HG03045 (cell line): ENCODE measurements around the gene PADI2.
"Not testable (repeated sequence)": the region's sequence is repeated elsewhere in the genome, so short reads cannot be mapped to it uniquely, and the experiment has no call there.

Experiments used
- ATAC-seq: cut with Tn5 transposase; IDR thresholded peaks from one replicate; pipeline ENCODE4 v1.9.1; 2021; ENCODE audit warnings: mild to moderate bottlenecking, moderate library complexity; ENCODE audit not compliant: unreplicated experiment

PADI2 gene

DNA sequence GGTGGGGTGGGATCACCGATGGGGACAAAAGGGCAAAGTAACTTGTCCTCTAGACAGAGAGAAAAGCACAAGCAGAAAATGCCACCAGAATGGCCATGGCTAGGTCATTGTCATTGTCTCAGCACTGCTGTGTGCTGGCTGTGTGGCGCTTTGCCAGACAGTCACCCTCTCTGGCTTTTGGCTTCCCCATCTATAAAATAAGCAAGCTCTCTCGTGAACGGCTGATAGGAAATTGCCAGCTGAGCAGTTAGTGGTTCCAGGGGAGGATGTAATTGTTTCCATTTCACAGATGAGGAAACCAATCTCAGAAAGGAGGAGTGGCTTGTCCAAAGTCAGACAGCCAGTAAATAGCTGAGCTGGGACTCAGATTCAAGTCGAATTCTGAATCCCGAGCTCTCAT lies 32.5 kb downstream of the PADI2 start:
- no peak for ATAC-seq

DNA sequence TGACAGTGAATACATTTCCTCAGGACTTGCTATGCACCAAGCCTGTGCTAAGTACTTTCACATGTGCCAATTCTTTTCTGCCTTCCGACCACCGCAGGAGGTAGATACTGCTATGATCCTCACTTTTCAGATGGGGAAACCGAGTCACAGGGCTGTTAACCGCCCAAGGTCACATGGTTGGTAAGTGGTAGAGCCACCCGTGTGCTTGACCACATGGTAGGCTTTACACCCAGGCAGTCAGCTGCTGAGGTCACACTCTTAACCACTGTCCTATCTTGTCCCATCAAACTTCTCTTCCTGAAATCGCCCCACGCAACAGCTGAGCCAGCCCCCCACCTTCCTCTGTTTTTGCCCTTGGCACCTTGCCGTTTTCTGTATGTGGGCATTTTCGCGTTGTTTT lies 34.5 kb downstream of the PADI2 start:
- no peak for ATAC-seq

DNA sequence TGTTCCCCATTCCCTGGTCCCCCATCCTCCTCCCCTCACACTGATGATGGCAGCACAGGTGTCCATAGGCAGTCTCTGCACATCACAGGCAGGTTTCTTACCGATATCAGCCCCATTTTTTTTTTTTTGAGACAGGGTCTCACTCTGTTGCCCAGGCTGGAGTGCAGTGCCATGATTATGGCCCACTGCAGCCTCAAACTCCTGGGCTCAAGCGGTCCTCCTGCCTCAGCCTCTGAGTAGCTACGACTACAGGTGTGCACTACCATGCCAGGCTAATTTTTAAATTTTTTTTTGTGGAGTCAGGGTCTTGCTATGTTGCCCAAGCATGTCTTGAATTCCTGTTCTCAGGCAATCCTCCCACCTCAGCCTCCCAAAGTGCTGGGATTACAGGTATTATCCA lies 36.5 kb downstream of the PADI2 start:
- ATAC-seq: no peak

DNA sequence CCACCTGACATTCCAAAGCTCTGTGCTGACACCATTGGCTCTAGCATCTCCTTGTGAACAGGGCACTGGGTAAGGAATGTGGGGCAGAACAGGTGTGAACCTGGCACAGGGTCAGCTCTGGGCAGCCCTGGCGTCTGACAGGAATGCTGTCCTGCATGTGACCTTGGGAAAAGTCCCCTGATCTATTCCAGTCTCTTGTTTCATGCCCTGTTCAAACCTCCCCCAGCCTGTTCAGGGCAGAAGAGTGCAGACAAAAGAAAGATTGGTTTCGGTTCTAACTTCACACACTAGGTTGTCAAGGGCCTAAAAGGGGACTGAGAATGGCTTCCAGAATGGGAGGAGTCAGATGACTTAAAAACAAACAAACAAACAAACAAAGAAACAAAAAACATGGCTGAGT lies 37.8 kb downstream of the PADI2 start:
- no peak for ATAC-seq

DNA sequence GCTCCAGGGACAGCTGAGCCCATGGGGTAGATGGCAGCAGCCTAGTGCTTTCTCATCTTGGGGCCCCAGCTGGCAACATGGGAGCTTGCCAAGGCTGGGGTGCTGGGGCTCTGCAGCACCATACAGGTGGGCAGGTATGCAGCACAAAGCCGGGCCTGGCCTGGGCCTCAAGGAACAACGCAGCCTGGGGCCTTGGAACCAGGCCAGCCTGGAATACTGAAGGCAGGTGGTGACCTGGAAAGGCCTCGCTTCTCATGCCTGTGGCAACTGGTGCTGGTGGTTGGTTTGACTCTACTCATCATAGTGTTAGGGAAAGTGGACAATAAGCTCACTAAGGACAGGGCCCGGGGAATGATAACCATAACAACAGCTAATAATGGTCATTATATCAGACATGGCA lies 38.4 kb downstream of the PADI2 start:
- ATAC-seq: no peak

DNA sequence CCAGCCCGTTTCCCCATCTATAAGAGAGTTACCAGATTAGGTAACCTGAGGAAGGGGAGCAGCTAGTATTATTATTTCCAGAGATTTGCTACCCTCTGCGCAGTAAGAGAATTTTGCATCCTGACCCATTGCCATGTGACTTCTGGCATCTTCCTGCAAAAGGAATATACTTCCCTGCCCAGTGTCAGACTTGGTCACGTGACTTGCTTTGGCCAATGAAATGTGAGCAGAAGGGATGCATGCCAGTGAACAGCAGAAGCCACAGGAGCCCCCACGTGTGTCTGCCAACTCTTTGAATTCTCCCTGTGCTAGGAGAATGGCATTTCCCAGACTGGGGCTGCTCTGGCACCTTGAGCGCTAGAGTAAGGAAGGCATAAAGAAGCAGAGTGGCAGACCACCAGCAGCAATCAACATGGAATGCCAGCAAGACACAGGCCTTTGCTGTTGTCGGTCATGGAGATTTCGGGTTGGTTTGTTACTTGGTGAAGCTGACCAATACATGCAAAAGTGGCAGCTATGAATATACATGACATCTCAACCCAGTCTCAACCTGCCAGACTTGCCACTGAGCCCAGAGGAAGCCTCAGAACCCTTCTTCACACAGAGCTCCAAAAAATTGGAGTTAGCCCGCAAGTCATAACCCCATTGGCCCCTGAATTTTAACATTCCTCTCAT lies 39.0 kb downstream of the PADI2 start:
- no peak for ATAC-seq

DNA sequence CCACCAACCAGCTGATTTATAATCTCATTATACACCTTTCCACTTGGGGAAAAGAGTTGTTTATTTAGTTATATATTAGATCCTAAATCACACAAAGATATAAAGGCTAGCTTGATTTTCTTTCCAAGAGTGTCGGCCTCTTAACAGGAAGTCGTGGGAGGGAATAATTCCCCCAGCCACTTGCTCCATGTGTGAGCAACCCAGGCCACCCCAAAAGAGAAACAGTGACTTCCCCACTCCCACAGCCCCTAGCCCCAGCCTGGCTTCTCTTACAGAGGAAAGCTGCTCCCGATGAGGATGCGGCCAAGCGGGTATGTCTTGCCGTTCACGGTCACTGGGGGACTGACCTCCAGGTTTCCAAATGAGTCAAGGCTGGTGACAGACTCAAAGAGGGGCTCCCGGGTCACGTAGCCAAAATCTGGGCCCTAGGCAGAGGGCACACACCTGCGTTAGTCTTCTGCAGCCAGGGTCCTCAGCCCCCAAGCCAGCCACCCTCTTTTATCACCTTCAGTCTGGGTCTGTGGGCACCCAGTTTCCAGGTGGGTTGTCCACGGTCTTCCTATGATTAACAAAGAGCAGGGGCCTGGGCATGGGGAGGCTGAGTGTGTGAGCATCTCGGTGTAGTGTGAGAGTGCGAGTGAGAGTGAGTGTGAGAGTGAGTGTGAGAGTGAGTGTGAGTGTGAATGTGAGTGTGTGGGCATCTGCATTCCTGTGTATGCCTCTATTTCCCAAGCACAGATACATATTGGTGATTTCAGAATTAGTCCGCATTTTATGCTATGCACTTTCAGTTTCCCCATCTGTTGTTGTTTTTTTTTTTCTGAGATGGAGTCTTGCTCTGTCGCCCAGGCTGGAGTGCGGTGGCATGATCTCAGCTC lies 40.0 kb downstream of the PADI2 start:
- ATAC-seq: no peak

DNA sequence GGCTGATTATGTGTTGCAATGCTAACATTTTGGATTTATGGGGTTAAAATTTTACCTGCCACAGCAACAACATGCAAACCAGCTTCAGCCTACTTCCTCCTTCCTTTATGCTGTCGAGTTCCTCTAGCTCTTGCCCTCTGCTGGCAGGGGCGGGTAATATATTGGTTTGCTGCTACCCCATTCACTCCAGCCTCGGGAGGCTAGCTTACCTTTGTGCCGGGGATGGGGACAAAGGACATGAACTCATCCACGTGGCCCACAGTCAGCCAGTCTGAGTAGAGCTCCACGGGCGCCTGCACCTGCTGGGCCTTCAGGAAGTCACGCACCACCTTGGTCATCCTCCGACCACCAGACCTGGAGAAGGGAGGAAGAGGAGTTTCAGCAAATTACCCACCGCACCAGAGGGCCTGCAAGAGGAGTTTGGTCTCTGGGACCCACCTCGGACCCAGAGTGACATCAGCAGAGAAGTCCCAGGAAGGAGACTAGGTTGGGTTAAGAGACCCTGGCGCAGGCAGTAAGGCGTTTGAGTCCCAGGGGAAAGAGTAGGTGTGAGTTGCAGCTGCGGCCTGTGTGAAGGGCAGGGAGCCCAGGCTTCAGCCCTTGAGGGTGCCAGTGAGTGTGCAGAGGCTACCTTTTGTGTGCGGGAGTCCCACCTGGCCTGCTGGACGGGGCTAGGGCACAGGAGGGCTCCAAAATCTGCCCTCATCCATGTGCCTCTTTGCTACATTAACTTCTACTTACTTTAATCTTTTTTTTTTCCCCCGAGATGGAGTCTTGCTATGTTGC lies 43.6 kb downstream of the PADI2 start:
- no peak for ATAC-seq

DNA sequence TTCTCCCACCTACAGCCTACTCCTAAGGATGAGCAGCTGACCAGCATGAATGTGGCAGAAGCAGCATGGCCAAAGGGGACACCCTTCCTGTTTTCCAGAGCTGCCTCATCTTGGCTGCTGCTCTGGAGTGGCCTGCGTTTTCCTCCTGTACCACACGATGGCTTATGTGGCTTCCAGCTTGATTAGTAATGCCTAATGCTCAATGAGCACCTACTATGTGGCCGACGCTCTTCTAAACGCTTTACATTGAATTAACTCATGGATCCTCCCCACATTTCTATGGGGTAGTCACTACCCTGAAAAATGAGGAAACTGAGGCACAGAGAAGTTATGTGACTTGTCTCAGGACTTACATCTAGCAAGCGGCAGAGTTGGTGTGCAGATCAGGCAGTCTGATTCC lies 47.5 kb downstream of the PADI2 start:
- no peak for ATAC-seq

DNA sequence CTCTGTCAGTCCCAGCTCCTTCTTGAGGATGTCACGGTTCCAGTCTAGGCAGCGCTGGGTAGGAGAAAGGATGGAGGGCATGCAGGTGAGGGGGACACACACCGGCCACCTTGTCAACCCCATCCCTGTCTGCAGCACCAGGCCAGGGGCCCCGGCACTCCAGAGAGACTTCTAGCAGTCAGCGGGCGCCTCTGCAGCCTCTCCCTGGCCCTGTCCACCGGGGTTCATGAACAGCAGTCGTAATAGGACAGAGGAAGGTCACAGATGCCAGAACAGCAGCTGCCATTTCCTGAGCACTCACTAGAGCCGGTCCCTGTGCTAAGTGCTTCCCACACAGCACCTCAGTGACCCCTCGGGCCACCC lies 49.1 kb downstream of the PADI2 start:
- no peak for ATAC-seq

DNA sequence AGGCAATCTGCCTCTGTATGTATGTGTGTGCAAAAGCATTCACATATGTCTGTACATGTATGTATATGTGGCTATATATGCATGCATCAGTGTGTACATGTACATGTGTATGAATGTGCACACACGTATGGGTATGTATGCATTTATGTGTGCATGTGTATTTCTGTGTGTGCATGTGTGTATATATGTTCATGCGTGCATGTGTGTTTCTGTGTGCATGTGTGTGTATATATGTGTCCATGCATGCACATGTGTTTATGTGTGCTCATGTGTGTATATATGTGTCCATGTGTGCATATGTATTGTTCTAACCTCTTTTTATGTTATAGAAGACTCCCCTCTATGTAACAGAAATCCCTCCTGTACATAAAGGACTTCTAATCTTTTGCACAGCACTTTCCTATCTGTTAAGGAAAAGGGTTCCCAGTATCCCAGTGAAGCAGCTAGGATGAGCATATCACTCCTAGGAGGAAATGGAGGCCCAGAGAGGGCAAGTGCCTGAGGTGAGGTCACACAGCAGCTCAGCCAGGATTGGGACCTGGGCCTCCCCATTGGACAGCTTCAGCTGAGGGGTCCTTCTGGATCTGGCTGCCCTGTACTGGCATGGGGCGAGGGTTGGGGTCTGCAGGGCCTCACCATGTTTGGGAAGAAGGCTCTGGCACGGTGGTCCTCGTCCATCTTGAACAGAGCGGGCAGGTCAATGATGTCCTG lies 49.6 kb downstream of the PADI2 start:
- ATAC-seq: no peak

DNA sequence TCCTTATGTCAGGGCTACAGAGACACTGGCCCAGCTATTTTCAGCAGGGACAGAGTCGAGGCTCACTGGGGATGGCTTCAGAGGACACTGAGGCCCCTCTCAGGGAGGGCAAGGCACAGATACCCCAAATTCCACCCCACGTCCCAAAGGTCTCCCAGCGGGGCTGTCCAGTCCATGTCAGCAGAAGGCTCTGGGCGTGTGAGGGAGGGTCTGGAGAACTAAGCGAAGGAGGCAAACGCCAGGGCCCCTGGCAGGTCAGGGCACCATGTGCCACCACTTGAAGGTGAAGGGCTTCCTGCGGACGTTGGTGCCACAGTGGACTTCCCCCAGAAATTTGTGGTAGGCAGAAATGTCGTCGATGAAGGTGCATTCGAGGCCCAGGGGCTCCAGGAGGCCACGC lies 50.5 kb downstream of the PADI2 start:
- ATAC-seq: no peak

DNA sequence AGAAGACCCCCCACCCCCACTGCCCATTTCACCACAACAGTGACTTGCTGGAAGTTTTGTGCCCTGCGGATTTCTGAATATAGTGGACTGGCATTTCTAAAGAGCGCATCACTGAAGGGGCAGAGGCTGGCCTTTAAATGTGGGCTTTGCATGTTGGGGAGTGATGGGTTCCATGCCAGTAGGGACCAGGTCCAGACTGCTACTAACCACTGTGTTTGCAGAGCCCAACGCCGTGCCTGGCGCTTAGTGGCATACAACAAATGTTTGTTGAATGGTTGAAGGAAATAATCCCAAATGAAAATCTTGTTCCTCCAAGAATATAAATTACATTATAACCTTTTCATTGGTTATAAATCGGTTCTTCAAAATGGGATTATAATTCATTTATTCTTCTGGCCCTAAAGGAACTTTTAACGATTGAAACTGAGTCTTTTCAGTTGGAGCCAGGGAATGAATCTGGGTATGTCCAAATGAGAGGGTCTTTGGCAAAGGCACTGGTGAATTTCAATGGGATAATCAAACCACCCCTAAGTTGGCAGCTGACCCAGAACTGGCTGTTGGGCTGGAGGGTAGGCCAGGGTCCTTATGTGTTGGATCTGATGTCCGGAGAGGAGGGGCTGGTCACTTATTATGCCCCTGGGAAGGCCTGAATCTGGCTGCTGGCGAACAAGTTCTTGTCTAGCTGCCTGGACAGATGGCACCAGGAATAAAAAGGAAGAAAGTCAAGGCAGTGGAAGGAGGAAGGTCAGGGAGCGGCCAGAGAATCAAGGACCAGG lies 51.6 kb downstream of the PADI2 start:
- no peak for ATAC-seq

DNA sequence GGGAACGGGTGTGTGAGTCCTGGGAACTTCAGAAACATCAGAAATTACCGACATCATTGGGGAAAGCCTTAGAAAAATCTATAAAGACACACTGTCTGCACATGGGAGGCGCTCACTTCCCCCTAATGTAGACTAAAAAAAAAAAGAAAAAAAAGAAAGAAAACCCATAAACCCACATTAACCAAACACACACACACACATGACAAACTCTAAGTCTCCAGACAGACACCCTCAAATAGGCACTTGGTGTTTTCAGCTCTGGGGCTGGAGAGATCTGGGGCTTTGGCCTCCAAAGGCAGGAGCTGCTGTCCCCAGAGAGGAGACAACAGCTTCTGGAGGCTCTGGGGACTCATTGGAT lies 52.2 kb downstream of the PADI2 start:
- no peak for ATAC-seq

DNA sequence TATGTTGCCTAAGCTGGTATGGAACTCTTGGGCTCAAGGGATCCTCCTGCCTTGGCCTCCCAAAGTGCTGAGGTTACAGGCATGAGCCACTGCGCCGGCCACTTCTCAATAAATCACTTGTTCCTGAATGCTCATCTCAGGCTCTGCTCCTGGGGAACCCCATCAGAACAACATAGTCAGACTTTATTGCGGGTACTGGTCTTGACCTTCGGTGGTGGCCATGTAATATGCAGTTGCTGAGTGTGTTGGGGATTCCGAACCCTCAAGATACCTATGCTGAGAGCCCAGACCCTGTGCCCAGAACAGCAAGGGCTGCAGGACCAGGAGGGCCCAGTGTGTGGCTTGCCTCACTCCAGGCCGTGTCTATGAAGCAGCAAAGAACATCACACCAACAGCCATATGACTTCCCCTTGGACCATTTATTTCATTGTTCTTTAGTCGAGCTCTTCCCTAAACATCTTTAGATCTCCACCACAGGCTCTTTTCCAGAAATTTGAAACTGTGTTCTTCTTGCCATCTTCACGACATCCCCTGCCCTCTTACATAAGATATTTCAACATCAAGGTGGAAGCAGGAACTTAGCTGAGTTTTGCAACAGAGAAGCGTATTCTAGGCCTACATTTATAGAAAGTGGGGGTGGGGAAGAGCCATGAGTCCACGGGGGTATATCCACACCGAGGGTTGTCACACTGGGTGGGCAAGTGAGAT lies 52.7 kb downstream of the PADI2 start:
- ATAC-seq: no peak

DNA sequence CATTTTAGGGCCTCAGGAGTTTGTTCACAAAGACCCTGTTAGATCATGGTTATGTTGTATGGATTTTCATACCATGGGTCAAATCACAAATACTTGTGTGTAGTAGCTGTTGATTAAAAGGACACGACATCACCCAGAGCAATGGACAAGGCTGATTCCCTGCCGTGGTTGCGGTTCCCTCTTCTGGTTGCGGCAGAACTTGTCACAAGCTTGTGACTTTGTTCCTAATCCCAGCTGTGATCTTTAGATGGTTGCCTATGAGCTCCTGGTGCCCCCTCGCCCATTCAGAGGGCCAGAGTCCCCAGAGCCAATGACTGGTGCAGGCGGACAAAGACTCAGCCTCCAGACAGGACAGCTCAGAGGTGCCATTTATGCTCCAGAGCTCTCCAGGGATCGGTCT lies 53.6 kb downstream of the PADI2 start:
- no peak for ATAC-seq

DNA sequence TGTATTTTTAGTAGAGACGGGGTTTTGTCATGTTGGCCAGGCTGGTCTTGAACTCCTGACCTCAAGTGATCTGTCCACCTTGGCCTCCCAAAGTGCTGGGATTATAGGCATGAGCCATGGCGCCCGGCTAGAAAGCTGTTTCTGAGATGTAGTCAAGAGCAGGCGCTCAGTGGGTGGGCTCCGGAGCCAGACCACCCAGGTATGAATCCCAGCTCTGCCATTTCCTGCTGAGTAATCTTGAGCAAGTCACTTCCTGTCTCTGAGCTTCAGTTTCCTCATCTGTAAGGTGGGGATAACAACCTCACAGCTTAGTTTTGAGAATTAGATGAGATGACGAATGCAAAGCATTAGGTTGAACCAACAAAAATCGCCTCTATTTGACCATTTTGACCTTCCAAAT lies 56.5 kb downstream of the PADI2 start:
- not testable (repeated sequence) for ATAC-seq

DNA sequence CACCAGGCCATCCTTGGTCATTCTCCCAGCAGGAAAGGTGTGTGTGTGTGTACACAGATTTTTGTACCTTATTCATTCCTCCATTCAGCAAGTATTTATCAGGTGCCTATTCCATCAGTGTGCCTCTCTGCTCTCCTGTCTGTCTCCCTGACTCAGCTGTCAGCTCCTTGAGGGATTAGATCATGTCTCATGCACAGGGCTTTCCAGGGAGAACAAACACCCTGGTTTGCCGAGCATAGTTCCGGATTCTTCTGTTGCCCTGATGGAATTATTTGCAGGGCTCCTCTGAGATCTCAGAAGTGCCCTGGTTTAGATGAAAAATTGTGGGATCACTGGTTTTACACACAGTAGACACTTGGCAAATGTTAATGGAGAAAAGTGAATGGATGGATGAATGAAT lies 57.4 kb downstream of the PADI2 start:
- no peak for ATAC-seq

DNA sequence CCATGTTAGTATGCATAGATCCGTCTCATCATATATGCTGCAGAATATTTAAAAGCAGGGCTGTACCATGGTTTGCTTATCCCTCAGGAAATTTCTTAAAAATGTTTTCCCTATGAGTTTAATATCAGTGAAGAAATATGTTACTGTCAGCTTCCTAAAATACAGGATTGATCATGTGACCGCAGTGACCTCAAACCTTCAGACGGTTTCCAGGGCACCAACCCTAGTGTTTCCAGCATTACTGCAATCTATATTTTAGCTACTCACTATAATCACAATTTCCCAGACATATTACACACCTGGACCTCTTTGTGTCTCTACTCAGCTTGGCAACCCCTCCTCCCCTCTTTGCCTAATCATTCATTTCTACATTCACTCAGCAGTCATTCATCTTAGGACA lies 57.8 kb downstream of the PADI2 start:
- no peak for ATAC-seq

DNA sequence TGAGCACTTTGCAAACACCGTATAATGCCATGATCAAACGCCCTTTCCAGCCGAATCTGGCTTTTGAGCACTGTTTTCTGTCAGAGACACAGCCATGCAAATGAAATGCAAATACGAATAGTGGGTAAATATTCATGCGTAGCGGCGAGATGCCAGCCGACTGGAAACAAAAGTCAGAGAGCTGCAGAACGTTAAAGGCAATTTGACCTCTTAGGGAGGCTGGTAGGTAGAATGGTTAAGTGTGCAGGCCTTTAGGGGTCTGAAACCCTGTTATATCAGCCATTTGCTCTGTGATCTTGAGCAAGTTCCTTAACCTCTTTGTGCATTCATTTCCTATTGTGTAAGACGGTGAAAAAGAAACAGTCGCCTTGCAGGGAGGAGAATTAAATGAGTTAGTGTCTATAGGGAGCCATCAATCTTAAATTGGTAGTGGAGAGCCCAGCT lies 58.9 kb downstream of the PADI2 start:
- no peak for ATAC-seq
